Measurements from ENCODE around the gene CFDP1. TPM values are rescaled to one million over a fixed set of nuclear protein-coding genes. Genes with fewer than 3 reads are reported as not detected.
A peak's percentile ranks its signal among the peaks of the same experiment; 100 is the strongest.
"Not testable (repeated sequence)": the region's sequence is repeated elsewhere in the genome, so short reads cannot be mapped to it uniquely, and the experiment has no call there.

CFDP1 gene
- total RNA-seq, 1 experiment from 2014 or later: 97.6 TPM

GRCh38 chr16:75443298-75443697 lies 10.0 kb upstream of the CFDP1 start:
- H3K4me3 ChIP-seq (ENCODE audit: low read depth, low read length, poor library complexity, severe bottlenecking): no peak overlapping the region
- intact Hi-C loops (cut with micrococcal nuclease; ENCODE audit: unreplicated experiment): no loop called here
- H3K36me3 ChIP-seq (ENCODE audit: insufficient read depth, low read length, poor library complexity, severe bottlenecking): peaks cover 8% of the 10 kb centered on the region
- peaks cover 11% of the 10 kb centered on the region for H3K4me1 ChIP-seq (ENCODE audit: insufficient read depth, low read length, poor library complexity, severe bottlenecking)
- ChIA-PET POLR2A (ENCODE audit: low non-redundant PET) (no interaction called here), CTCF (no interaction called here)
- no peaks in the 10 kb centered on the region for H3K9me3 ChIP-seq (ENCODE audit: low read depth, low read length, poor library complexity, severe bottlenecking)
- no TSS peak for BruUV-seq (replicated peaks)
- no peaks in the 10 kb centered on the region for H3K27me3 ChIP-seq (replicated peaks; ENCODE audit: insufficient read depth, low read depth, low read length, poor library complexity)
- DNase-seq (ENCODE audit: low spot score): peak; percentile 56
- TF ChIP-seq EZH2 (IDR thresholded peaks at IDR 0.05; ENCODE audit: borderline replicate concordance, low read depth, low read length, poor library complexity, severe bottlenecking) (no peak), CTCF (conservative IDR thresholded peaks at IDR 0.05; ENCODE audit: low read depth, low read length) (no peak)
- H3K27ac ChIP-seq (ENCODE audit: low read depth, low read length, poor library complexity, severe bottlenecking): peak overlapping the region; percentile 42

GRCh38 chr16:75433732-75434413 lies 570 bp upstream of the CFDP1 start:
- Histone ChIP-seq H3K27ac (ENCODE audit: low read depth, low read length, poor library complexity, severe bottlenecking) (peak overlapping the region; percentile 93), H3K4me1 (ENCODE audit: insufficient read depth, low read length, poor library complexity, severe bottlenecking) (peaks cover 6% of the 10 kb centered on the region), H3K9me3 (ENCODE audit: low read depth, low read length, poor library complexity, severe bottlenecking) (no peaks in the 10 kb centered on the region), H3K27me3 (replicated peaks; ENCODE audit: insufficient read depth, low read depth, low read length, poor library complexity) (no peaks in the 10 kb centered on the region), H3K36me3 (ENCODE audit: insufficient read depth, low read length, poor library complexity, severe bottlenecking) (peaks cover 8% of the 10 kb centered on the region), H3K4me3 (ENCODE audit: low read depth, low read length, poor library complexity, severe bottlenecking) (peak overlapping the region; percentile 88)
- BruUV-seq (replicated peaks): TSS peak; percentile 93
- peak; percentile 90 for DNase-seq (ENCODE audit: low spot score)
- intact Hi-C loops (cut with micrococcal nuclease; ENCODE audit: unreplicated experiment): no loop called here
- ChIA-PET CTCF (interaction anchor here (0.6 to 1.0 kb wide), 3 partner anchors 30 to 84 kb away, joined by 3 read pairs; no protein-coding TSS in a partner anchor), POLR2A (ENCODE audit: low non-redundant PET) (no interaction called here)
- no peak for TF ChIP-seq CTCF (conservative IDR thresholded peaks at IDR 0.05; ENCODE audit: low read depth, low read length)
- no peak for TF ChIP-seq EZH2 (IDR thresholded peaks at IDR 0.05; ENCODE audit: borderline replicate concordance, low read depth, low read length, poor library complexity, severe bottlenecking)

DNA sequence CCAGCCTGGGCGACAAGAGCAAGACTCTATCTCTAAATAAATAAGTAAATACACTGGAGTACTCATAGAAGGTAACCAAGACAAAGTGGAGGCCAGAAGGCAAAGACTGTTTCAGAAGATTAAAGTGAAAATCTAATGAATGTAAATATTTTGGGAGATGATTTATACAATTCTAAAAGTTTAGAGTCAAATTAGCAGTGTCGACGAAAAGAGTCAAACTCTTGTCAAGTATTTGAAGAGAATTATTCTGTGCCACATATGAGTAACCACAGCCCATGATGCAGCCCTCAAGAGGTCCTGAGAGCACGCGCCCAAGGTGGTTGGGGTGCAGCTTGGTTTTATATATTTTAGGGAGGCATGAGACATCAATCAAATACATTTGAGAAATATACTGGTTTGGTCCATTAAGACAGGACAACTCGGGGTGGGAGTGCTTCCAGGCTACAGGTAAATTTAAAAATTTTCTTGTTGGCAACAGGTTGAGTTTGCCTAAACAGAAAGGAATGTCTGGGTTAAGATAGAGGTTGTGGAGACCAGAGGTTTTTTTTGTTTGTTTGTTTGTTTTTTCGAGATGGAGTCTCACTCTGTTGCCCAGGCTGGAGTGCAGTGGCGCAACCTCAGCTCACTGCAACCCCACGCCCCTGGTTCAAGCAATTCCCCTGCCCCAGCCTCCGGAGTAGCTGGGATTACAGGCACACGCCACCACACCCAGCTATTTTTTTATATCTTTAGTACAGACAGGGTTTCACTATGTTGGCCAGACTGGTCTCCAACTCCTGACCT lies 3.5 kb downstream of the CFDP1 start:
- H3K9me3 ChIP-seq (ENCODE audit: low read depth, low read length, poor library complexity, severe bottlenecking): no peaks in the 10 kb centered on the region
- intact Hi-C loops (cut with micrococcal nuclease; ENCODE audit: unreplicated experiment): no loop called here
- no peaks in the 10 kb centered on the region for H3K27me3 ChIP-seq (replicated peaks; ENCODE audit: insufficient read depth, low read depth, low read length, poor library complexity)
- H3K27ac ChIP-seq (ENCODE audit: low read depth, low read length, poor library complexity, severe bottlenecking): no peak overlapping the region
- no peak for DNase-seq (ENCODE audit: low spot score)
- peaks cover 8% of the 10 kb centered on the region for H3K36me3 ChIP-seq (ENCODE audit: insufficient read depth, low read length, poor library complexity, severe bottlenecking)
- POLR2A ChIA-PET (ENCODE audit: low non-redundant PET): no interaction called here
- H3K4me3 ChIP-seq (ENCODE audit: low read depth, low read length, poor library complexity, severe bottlenecking): no peak overlapping the region
- H3K4me1 ChIP-seq (ENCODE audit: insufficient read depth, low read length, poor library complexity, severe bottlenecking): peaks cover 10% of the 10 kb centered on the region
- CTCF ChIA-PET: no interaction called here
- TF ChIP-seq CTCF (conservative IDR thresholded peaks at IDR 0.05; ENCODE audit: low read depth, low read length): no peak
- TF ChIP-seq EZH2 (IDR thresholded peaks at IDR 0.05; ENCODE audit: borderline replicate concordance, low read depth, low read length, poor library complexity, severe bottlenecking): no peak
- BruUV-seq (replicated peaks): no TSS peak

DNA sequence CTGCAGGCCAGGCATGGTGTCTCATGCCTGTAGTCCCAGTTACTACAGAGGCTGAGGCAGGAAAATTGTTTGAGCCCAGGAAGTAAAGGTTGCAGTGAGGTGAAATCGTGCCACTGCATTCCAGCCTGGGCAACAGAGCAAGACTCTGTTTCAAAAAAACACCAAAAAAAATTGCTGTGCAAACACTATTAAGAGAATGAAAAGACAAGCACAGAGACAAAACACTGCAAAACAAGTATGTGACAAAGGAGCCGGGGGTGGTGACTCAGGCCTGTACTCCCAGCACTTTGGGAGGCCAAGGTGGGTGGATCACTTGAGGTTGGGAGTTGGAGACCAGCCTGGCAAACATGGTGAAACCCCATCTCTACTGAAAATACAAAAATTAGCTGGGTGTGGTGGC lies 6.8 kb downstream of the CFDP1 start:
- CTCF ChIA-PET; H3K27me3 ChIP-seq (replicated peaks; ENCODE audit: insufficient read depth, low read depth, low read length, poor library complexity); POLR2A ChIA-PET (ENCODE audit: low non-redundant PET): not testable (repeated sequence)

DNA sequence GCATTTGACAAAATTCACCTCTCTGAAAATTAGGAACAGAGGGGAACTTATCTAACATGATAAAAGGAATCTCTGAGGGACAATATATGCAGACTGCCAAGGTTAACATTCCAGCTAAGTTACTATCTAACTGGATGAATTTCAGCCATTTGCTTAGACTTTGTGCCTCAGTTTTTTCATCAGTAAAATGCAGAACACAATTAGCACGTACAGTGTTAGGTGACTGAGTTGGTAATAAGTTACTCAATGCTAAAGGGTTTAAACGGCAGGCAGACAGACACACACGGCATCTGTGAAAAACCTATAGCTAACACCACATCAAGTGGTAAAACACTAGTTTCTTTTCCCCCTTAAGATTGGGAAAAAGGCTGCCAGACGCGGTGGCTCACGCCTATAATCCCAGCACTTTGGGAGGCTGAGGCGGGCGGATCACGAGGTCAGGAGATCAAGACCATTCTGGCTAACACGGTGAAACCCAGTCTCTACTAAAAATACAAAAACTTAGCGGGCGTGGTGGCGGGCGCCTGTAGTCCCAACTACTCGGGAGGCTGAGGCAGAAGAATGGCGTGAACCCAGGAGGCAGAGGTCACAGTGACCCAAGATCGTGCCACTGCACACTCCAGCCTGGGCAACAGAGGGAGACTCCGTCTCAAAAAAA lies 9.1 kb downstream of the CFDP1 start:
- BruUV-seq (replicated peaks); H3K27ac ChIP-seq (ENCODE audit: low read depth, low read length, poor library complexity, severe bottlenecking); intact Hi-C loops (cut with micrococcal nuclease; ENCODE audit: unreplicated experiment); POLR2A ChIA-PET (ENCODE audit: low non-redundant PET); CTCF ChIA-PET; H3K9me3 ChIP-seq (ENCODE audit: low read depth, low read length, poor library complexity, severe bottlenecking); DNase-seq (ENCODE audit: low spot score); H3K4me3 ChIP-seq (ENCODE audit: low read depth, low read length, poor library complexity, severe bottlenecking); H3K36me3 ChIP-seq (ENCODE audit: insufficient read depth, low read length, poor library complexity, severe bottlenecking); H3K27me3 ChIP-seq (replicated peaks; ENCODE audit: insufficient read depth, low read depth, low read length, poor library complexity): not testable (repeated sequence)
- peaks cover 31% of the 10 kb centered on the region for H3K4me1 ChIP-seq (ENCODE audit: insufficient read depth, low read length, poor library complexity, severe bottlenecking)

More for the DNA sequence above, 6.8 kb downstream of the CFDP1 start:
- peaks cover 10% of the 10 kb centered on the region for H3K4me1 ChIP-seq (ENCODE audit: insufficient read depth, low read length, poor library complexity, severe bottlenecking)
- intact Hi-C loops (cut with micrococcal nuclease; ENCODE audit: unreplicated experiment); H3K9me3 ChIP-seq (ENCODE audit: low read depth, low read length, poor library complexity, severe bottlenecking); DNase-seq (ENCODE audit: low spot score); BruUV-seq (replicated peaks); H3K4me3 ChIP-seq (ENCODE audit: low read depth, low read length, poor library complexity, severe bottlenecking); H3K27ac ChIP-seq (ENCODE audit: low read depth, low read length, poor library complexity, severe bottlenecking); H3K36me3 ChIP-seq (ENCODE audit: insufficient read depth, low read length, poor library complexity, severe bottlenecking): not testable (repeated sequence)
